Progenitor cell of endocrine pancreas (in vitro differentiated cells): ENCODE measurements around the gene FLII. TPM values are rescaled to one million over a fixed set of nuclear protein-coding genes. Genes with fewer than 3 reads are reported as not detected.

Experiments used
- DNase-seq: peaks from one replicate; pipeline ENCODE4 v3.0.0; 2021; ENCODE audit warnings: low spot score; ENCODE audit not compliant: unreplicated experiment
- H3K27ac Mint-ChIP-seq: 2 replicates; pipeline ENCODE4 v1.8.0; 2021; ENCODE audit warnings: mild to moderate bottlenecking, moderate library complexity, mixed read lengths
- H3K27me3 Mint-ChIP-seq: 2 replicates; pipeline ENCODE4 v1.8.0; 2021; ENCODE audit warnings: mixed read lengths
- H3K36me3 Mint-ChIP-seq: 2 replicates; pipeline ENCODE4 v1.8.0; 2022; ENCODE audit warnings: mixed read lengths; ENCODE audit not compliant: insufficient read depth
- H3K4me1 Mint-ChIP-seq: 2 replicates; pipeline ENCODE4 v1.8.0; 2021; ENCODE audit warnings: low read depth, mixed read lengths
- H3K4me3 Mint-ChIP-seq: 2 replicates; pipeline ENCODE4 v1.8.0; 2021; ENCODE audit warnings: low read depth, mild to moderate bottlenecking, moderate library complexity, mixed read lengths
- H3K9me3 Mint-ChIP-seq: 2 replicates; pipeline ENCODE4 v1.8.0; 2021; ENCODE audit warnings: low read depth, mixed read lengths
- CTCF ChIP-seq: fragments of 200-600 bp; sonication (generic); IDR thresholded peaks from one replicate; pipeline ENCODE4 v1.5.0; 2021; ENCODE audit warnings: antibody characterized with exemption, mild to moderate bottlenecking; ENCODE audit not compliant: unreplicated experiment
- total RNA-seq: library from RNA; stranded (reverse); gene quantifications from 2 replicates; pipeline ENCODE4 v1.2.1, GENCODE V29; 2021

The FLII gene
- total RNA-seq, 1 donor from 2014 or later = 260 TPM

DNA sequence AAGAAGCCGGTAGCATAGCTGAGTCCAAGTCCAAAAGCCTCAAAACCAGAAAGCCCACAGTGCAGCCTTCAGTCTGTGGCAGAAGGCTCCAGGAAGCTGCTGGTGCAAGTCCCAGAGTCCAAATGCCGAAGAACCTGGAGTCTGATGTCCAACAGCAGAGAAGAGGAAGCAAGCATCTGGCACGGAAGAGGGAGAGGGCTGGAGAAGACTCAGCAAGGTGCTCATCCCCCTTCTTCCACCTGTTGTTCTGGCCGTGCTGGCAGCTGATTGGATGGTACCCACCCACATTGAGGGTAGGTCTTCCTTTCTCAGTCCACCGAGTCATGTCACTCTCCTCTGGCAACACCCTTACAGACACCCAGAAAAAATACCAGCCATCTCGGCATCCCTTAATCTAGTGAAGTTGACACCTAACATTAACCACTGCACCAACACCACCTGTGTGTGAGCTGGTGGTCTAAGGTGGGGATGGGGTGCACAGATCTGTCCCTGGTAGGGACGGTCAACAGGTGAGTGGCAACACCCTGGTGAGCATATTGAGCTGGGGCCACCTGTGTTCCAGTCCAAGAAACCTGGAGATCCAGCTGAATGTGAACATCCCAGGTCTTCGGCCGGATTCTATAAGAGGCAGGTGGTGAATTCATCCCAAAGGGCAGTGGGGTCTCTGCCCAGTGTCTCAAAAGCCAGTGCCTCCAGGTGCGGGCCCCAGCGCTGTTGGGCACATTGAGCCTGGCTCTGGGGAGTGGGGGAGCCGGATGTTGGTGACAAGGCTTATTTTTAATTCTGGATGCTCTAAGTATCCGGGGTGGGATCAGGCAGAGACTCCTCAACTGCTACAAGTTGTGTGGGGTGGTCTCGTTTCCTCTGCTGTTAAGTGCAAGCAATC is 11.8 kb upstream of the FLII start:
- H3K4me1 Mint-ChIP-seq = peaks cover 6% of the 10 kb centered on the region
- H3K4me3 Mint-ChIP-seq = no peak overlapping the region
- no peaks in the 10 kb centered on the region for H3K27me3 Mint-ChIP-seq
- DNase-seq = no peak
- peaks cover 2% of the 10 kb centered on the region for H3K36me3 Mint-ChIP-seq
- H3K27ac Mint-ChIP-seq = no peak overlapping the region
- no peak for TF ChIP-seq CTCF
- H3K9me3 Mint-ChIP-seq = no peaks in the 10 kb centered on the region

- no peak for TF ChIP-seq CTCF
- peak overlapping the region; percentile 76 for H3K27ac Mint-ChIP-seq
- no peak for DNase-seq
- H3K4me1 Mint-ChIP-seq = peaks cover 6% of the 10 kb centered on the region
- H3K9me3 Mint-ChIP-seq = no peaks in the 10 kb centered on the region
- H3K36me3 Mint-ChIP-seq = peaks cover 5% of the 10 kb centered on the region
- H3K4me3 Mint-ChIP-seq = no peak overlapping the region
- no peaks in the 10 kb centered on the region for H3K27me3 Mint-ChIP-seq
These were observed 9.6 kb upstream of the FLII start for GRCh38 chr17:18267927-18268711.

- Mint-ChIP-seq H3K4me3 (no peak overlapping the region), H3K27ac (no peak overlapping the region), H3K27me3 (no peaks in the 10 kb centered on the region), H3K4me1 (peaks cover 6% of the 10 kb centered on the region), H3K9me3 (no peaks in the 10 kb centered on the region), H3K36me3 (peaks cover 5% of the 10 kb centered on the region)
- DNase-seq = no peak
- TF ChIP-seq CTCF = no peak
These were observed 8.8 kb upstream of the FLII start for GRCh38 chr17:18267366-18267765.

DNA sequence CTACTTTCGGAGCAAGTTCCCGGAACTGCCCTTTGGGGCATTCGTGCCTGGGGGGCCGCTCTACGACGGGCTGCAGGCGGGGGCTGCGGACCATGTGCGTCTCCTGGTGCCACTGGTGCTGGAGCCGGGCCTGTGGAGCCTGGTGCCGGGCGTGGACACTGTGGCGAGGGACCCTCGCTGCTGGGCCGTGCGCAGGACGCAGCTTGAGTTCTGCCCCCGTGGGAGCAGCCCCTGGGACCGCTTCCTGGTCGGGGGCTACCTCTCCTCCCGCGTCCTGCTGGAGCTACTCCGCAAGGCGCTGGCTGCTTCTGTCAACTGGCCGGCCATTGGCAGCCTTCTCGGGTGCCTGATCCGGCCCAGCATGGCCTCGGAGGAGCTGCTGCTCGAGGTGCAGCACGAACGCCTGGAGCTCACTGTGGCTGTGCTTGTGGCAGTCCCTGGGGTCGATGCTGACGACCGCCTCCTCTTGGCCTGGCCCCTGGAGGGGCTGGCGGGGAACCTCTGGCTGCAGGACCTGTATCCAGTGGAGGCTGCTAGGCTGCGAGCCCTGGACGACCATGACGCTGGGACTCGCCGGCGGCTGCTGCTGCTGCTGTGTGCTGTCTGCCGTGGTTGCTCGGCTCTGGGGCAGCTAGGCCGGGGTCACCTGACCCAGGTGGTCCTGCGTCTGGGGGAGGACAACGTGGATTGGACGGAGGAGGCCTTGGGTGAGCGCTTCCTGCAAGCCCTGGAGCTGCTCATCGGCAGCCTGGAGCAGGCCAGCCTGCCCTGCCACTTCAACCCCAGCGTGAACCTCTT is 5.5 kb upstream of the FLII start:
- H3K4me1 Mint-ChIP-seq = peaks cover 12% of the 10 kb centered on the region
- no peaks in the 10 kb centered on the region for H3K9me3 Mint-ChIP-seq
- no peaks in the 10 kb centered on the region for H3K27me3 Mint-ChIP-seq
- H3K4me3 Mint-ChIP-seq = no peak overlapping the region
- H3K27ac Mint-ChIP-seq = no peak overlapping the region
- TF ChIP-seq CTCF = no peak
- peaks cover 5% of the 10 kb centered on the region for H3K36me3 Mint-ChIP-seq
- no peak for DNase-seq

DNA sequence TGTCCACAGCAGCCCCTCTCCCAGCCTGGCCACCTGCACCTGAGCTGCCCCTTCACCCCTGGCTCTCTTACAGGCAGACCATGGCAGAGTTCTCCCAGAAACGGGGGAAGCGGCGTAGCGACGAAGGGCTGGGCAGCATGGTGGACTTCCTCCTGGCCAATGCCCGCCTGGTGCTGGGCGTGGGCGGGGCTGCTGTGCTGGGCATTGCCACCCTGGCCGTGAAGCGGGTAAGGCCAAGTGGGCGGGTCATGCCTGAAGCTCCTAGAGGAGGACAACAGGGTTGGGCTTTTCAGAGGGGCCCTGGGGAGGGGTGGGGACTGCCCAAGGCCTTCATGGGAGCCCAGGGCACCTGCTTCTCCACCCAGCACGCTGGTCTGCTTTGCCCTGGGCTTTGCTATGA is 4.1 kb upstream of the FLII start:
- Mint-ChIP-seq H3K36me3 (peaks cover 5% of the 10 kb centered on the region), H3K4me1 (peaks cover 12% of the 10 kb centered on the region), H3K27ac (no peak overlapping the region), H3K9me3 (no peaks in the 10 kb centered on the region), H3K27me3 (no peaks in the 10 kb centered on the region), H3K4me3 (no peak overlapping the region)
- DNase-seq = no peak
- no peak for TF ChIP-seq CTCF
